Progenitor cell of endocrine pancreas (in vitro differentiated cells): ENCODE results near the gene KCTD18. TPM values are rescaled to one million over a fixed set of nuclear protein-coding genes. Genes with fewer than 3 reads are reported as not detected.

Experiments used
- DNase-seq: peaks from one replicate; pipeline ENCODE4 v3.0.0; 2021; ENCODE audit warnings: low spot score; ENCODE audit not compliant: unreplicated experiment
- H3K27ac Mint-ChIP-seq: 2 replicates; pipeline ENCODE4 v1.8.0; 2021; ENCODE audit warnings: mild to moderate bottlenecking, moderate library complexity, mixed read lengths
- H3K27me3 Mint-ChIP-seq: 2 replicates; pipeline ENCODE4 v1.8.0; 2021; ENCODE audit warnings: mixed read lengths
- H3K36me3 Mint-ChIP-seq: 2 replicates; pipeline ENCODE4 v1.8.0; 2022; ENCODE audit warnings: mixed read lengths; ENCODE audit not compliant: insufficient read depth
- H3K4me1 Mint-ChIP-seq: 2 replicates; pipeline ENCODE4 v1.8.0; 2021; ENCODE audit warnings: low read depth, mixed read lengths
- H3K4me3 Mint-ChIP-seq: 2 replicates; pipeline ENCODE4 v1.8.0; 2021; ENCODE audit warnings: low read depth, mild to moderate bottlenecking, moderate library complexity, mixed read lengths
- H3K9me3 Mint-ChIP-seq: 2 replicates; pipeline ENCODE4 v1.8.0; 2021; ENCODE audit warnings: low read depth, mixed read lengths
- CTCF ChIP-seq: fragments of 200-600 bp; sonication (generic); IDR thresholded peaks from one replicate; pipeline ENCODE4 v1.5.0; 2021; ENCODE audit warnings: antibody characterized with exemption, mild to moderate bottlenecking; ENCODE audit not compliant: unreplicated experiment
- total RNA-seq: library from RNA; stranded (reverse); gene quantifications from 2 replicates; pipeline ENCODE4 v1.2.1, GENCODE V29; 2021

Gene KCTD18
- total RNA-seq, 1 donor from 2014 or later = 7.3 TPM

GRCh38 chr2:200444530-200444929 lies 65.3 kb downstream of the KCTD18 start:
- H3K9me3 Mint-ChIP-seq = no peaks in the 10 kb centered on the region
- H3K4me1 Mint-ChIP-seq = no peaks in the 10 kb centered on the region
- TF ChIP-seq CTCF = no peak
- peaks cover 41% of the 10 kb centered on the region for H3K36me3 Mint-ChIP-seq
- DNase-seq = no peak
- no peaks in the 10 kb centered on the region for H3K27me3 Mint-ChIP-seq
- no peak overlapping the region for H3K27ac Mint-ChIP-seq
- H3K4me3 Mint-ChIP-seq = no peak overlapping the region

GRCh38 chr2:200443916-200444315 lies 66.0 kb downstream of the KCTD18 start:
- H3K4me3 Mint-ChIP-seq = no peak overlapping the region
- H3K27ac Mint-ChIP-seq = no peak overlapping the region
- DNase-seq = no peak
- H3K9me3 Mint-ChIP-seq = no peaks in the 10 kb centered on the region
- no peaks in the 10 kb centered on the region for H3K4me1 Mint-ChIP-seq
- TF ChIP-seq CTCF = no peak
- no peaks in the 10 kb centered on the region for H3K27me3 Mint-ChIP-seq
- peaks cover 40% of the 10 kb centered on the region for H3K36me3 Mint-ChIP-seq

DNA sequence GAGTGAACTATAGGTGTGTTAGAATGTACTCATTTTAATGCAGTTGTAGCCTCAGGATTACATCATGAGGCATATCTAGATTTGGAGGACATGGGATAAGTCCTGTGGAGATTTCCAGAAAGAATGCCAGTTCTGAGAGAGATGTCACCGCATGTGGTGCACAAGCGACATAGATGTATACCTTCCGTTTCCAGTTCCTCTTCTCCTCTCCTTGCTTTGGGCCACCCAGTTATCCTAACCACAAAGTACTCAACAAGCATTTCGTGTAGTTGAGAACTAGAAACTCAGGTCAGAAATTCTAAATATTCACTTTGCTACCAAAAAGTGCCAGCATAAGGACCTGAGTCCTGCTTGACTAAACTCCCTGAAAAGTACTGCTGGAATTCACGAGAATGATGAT lies 66.5 kb downstream of the KCTD18 start:
- TF ChIP-seq CTCF = no peak
- no peaks in the 10 kb centered on the region for H3K4me1 Mint-ChIP-seq
- DNase-seq = no peak
- no peaks in the 10 kb centered on the region for H3K27me3 Mint-ChIP-seq
- H3K4me3 Mint-ChIP-seq = no peak overlapping the region
- H3K27ac Mint-ChIP-seq = no peak overlapping the region
- H3K9me3 Mint-ChIP-seq = no peaks in the 10 kb centered on the region
- H3K36me3 Mint-ChIP-seq = peaks cover 37% of the 10 kb centered on the region

- TF ChIP-seq CTCF = no peak
- Mint-ChIP-seq H3K27ac (no peak overlapping the region), H3K4me1 (no peaks in the 10 kb centered on the region), H3K27me3 (no peaks in the 10 kb centered on the region), H3K36me3 (peaks cover 41% of the 10 kb centered on the region), H3K9me3 (no peaks in the 10 kb centered on the region), H3K4me3 (no peak overlapping the region)
- DNase-seq = no peak
These were observed 67.4 kb downstream of the KCTD18 start for GRCh38 chr2:200442471-200442870.

GRCh38 chr2:200439981-200440380 lies 69.9 kb downstream of the KCTD18 start:
- Mint-ChIP-seq H3K36me3 (peaks cover 50% of the 10 kb centered on the region), H3K9me3 (peaks cover 5% of the 10 kb centered on the region), H3K4me3 (no peak overlapping the region), H3K4me1 (no peaks in the 10 kb centered on the region), H3K27me3 (no peaks in the 10 kb centered on the region), H3K27ac (no peak overlapping the region)
- no peak for DNase-seq
- no peak for TF ChIP-seq CTCF

Other genes starting within 250 kb of the KCTD18 start
- gene SPATS2L, start 203.4 kb downstream of the KCTD18 start, total RNA-seq = 110 and 121 TPM in 2 replicates
- gene SGO2, start 16.1 kb upstream of the KCTD18 start, total RNA-seq = 13.1 and 14.1 TPM in 2 replicates
- 4.1 and 5.5 TPM in 2 replicates for gene AOX1, start 75.9 kb upstream of the KCTD18 start, total RNA-seq